Measurements from ENCODE around the gene SLC4A8. TPM values are rescaled to one million over a fixed set of nuclear protein-coding genes. Genes with fewer than 3 reads are reported as not detected.
"Not testable (repeated sequence)": the region's sequence is repeated elsewhere in the genome, so short reads cannot be mapped to it uniquely, and the experiment has no call there.

Gene SLC4A8
- polyA plus RNA-seq, 1 donor (not counting 4 experiments of a cell fraction or from before 2014, with no cell fraction given), result 2.3 TPM

GRCh38 chr12:51450333-51450732, 25.7 kb downstream of the SLC4A8 start:
- DNase-seq (ENCODE audit: low read depth, low spot score), result no peak
- no peak overlapping the region for H3K4me3 ChIP-seq (ENCODE audit: control insufficient read depth in 2 of 3, extremely low read depth in 1 of 3, insufficient read depth in 2 of 3, low read depth in 1 of 3, low read length in 3 of 3)
- H2AFZ ChIP-seq (ENCODE audit: control insufficient read depth, low read length), result no peak overlapping the region
- H3K79me2 ChIP-seq (ENCODE audit: control insufficient read depth, insufficient read depth, low read length), result no peaks in the 10 kb centered on the region
- H4K20me1 ChIP-seq (ENCODE audit: control insufficient read depth, extremely low read depth, insufficient read depth, low read length), result no peaks in the 10 kb centered on the region
- peaks cover 7% of the 10 kb centered on the region for H3K4me1 ChIP-seq (ENCODE audit: control insufficient read depth, extremely low read depth, insufficient read depth, low read length)
- no peak overlapping the region for H3K4me2 ChIP-seq (ENCODE audit: control insufficient read depth, extremely low read depth, insufficient read depth, low read depth, low read length)
- no peak for FAIRE-seq
- dilution Hi-C loops (cut with MboI; ENCODE audit: extremely low pct_ligation_motif_present, low sequenced_read_pairs), result no loop called here
- no peaks in the 10 kb centered on the region for H3K9me3 ChIP-seq (ENCODE audit: control insufficient read depth, low read depth, low read length)
- H3K36me3 ChIP-seq (ENCODE audit: control insufficient read depth in 2 of 2, extremely low read depth in 1 of 2, insufficient read depth in 2 of 2, low read length in 2 of 2), result no peaks in the 10 kb centered on the region
- TF ChIP-seq, protein P1, sequence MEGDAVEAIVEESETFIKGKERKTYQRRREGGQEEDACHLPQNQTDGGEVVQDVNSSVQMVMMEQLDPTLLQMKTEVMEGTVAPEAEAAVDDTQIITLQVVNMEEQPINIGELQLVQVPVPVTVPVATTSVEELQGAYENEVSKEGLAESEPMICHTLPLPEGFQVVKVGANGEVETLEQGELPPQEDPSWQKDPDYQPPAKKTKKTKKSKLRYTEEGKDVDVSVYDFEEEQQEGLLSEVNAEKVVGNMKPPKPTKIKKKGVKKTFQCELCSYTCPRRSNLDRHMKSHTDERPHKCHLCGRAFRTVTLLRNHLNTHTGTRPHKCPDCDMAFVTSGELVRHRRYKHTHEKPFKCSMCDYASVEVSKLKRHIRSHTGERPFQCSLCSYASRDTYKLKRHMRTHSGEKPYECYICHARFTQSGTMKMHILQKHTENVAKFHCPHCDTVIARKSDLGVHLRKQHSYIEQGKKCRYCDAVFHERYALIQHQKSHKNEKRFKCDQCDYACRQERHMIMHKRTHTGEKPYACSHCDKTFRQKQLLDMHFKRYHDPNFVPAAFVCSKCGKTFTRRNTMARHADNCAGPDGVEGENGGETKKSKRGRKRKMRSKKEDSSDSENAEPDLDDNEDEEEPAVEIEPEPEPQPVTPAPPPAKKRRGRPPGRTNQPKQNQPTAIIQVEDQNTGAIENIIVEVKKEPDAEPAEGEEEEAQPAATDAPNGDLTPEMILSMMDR (optimal IDR thresholded peaks at IDR 0.05 in 1 of 3, IDR thresholded peaks at IDR 0.05 in 1 of 3, conservative IDR thresholded peaks at IDR 0.05 in 1 of 3; ENCODE audit: extremely low read depth in 1 of 3, insufficient read depth in 2 of 3, low read length in 3 of 3), result no peak
- no peak for TF ChIP-seq EZH2 (IDR thresholded peaks at IDR 0.05; ENCODE audit: low read length)
- H3K9ac ChIP-seq (ENCODE audit: control insufficient read depth, extremely low read depth, insufficient read depth, low read length), result no peak overlapping the region
- no peaks in the 10 kb centered on the region for H3K9me1 ChIP-seq (ENCODE audit: control insufficient read depth, extremely low read depth, insufficient read depth, low read length)
- no peaks in the 10 kb centered on the region for H3K27me3 ChIP-seq (ENCODE audit: control insufficient read depth, extremely low read depth, insufficient read depth, low read length)
- no peak overlapping the region for H3K27ac ChIP-seq (ENCODE audit: control insufficient read depth, insufficient read depth, low read length)

DNA sequence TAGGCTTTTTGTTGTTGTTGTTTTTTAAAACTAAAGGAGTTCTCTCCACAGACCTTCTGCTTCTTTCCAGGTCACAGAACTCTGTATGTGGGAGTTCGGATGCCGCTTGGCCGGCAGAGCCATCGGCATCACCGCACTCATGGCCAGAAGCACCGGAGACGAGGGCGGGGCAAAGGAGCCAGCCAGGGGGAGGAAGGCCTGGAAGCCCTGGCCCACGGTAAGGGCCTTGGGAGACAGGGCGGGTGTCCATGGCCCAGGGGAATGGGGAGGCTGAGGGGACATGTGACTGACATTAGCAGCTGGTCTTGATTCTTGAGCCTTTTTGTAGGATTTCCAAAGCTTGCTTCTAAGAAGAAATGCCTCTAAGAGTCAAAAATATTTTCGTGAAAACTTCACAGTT, 26.2 kb downstream of the SLC4A8 start:
- Histone ChIP-seq H3K4me1 (ENCODE audit: control insufficient read depth, extremely low read depth, insufficient read depth, low read length) (peaks cover 7% of the 10 kb centered on the region), H3K79me2 (ENCODE audit: control insufficient read depth, insufficient read depth, low read length) (no peaks in the 10 kb centered on the region), H3K9me1 (ENCODE audit: control insufficient read depth, extremely low read depth, insufficient read depth, low read length) (no peaks in the 10 kb centered on the region), H3K9me3 (ENCODE audit: control insufficient read depth, low read depth, low read length) (no peaks in the 10 kb centered on the region), H3K4me3 (ENCODE audit: control insufficient read depth in 2 of 3, extremely low read depth in 1 of 3, insufficient read depth in 2 of 3, low read depth in 1 of 3, low read length in 3 of 3) (no peak overlapping the region), H3K4me2 (ENCODE audit: control insufficient read depth, extremely low read depth, insufficient read depth, low read depth, low read length) (no peak overlapping the region), H3K36me3 (ENCODE audit: control insufficient read depth in 2 of 2, extremely low read depth in 1 of 2, insufficient read depth in 2 of 2, low read length in 2 of 2) (no peaks in the 10 kb centered on the region), H2AFZ (ENCODE audit: control insufficient read depth, low read length) (no peak overlapping the region), H4K20me1 (ENCODE audit: control insufficient read depth, extremely low read depth, insufficient read depth, low read length) (no peaks in the 10 kb centered on the region), H3K9ac (ENCODE audit: control insufficient read depth, extremely low read depth, insufficient read depth, low read length) (no peak overlapping the region), H3K27ac (ENCODE audit: control insufficient read depth, insufficient read depth, low read length) (no peak overlapping the region), H3K27me3 (ENCODE audit: control insufficient read depth, extremely low read depth, insufficient read depth, low read length) (no peaks in the 10 kb centered on the region)
- dilution Hi-C loops (cut with MboI; ENCODE audit: extremely low pct_ligation_motif_present, low sequenced_read_pairs), result no loop called here
- DNase-seq (ENCODE audit: low read depth, low spot score), result no peak
- TF ChIP-seq, protein P1 (optimal IDR thresholded peaks at IDR 0.05 in 1 of 3, IDR thresholded peaks at IDR 0.05 in 1 of 3, conservative IDR thresholded peaks at IDR 0.05 in 1 of 3; ENCODE audit: extremely low read depth in 1 of 3, insufficient read depth in 2 of 3, low read length in 3 of 3), result no peak
- TF ChIP-seq EZH2 (IDR thresholded peaks at IDR 0.05; ENCODE audit: low read length), result no peak
- no peak for FAIRE-seq

GRCh38 chr12:51454016-51454415, 29.4 kb downstream of the SLC4A8 start:
- H3K4me3 ChIP-seq (ENCODE audit: control insufficient read depth in 2 of 3, extremely low read depth in 1 of 3, insufficient read depth in 2 of 3, low read depth in 1 of 3, low read length in 3 of 3); H2AFZ ChIP-seq (ENCODE audit: control insufficient read depth, low read length); FAIRE-seq; H3K79me2 ChIP-seq (ENCODE audit: control insufficient read depth, insufficient read depth, low read length); H3K27ac ChIP-seq (ENCODE audit: control insufficient read depth, insufficient read depth, low read length); H3K9me3 ChIP-seq (ENCODE audit: control insufficient read depth, low read depth, low read length); dilution Hi-C loops (cut with MboI; ENCODE audit: extremely low pct_ligation_motif_present, low sequenced_read_pairs); H3K4me2 ChIP-seq (ENCODE audit: control insufficient read depth, extremely low read depth, insufficient read depth, low read depth, low read length); H3K4me1 ChIP-seq (ENCODE audit: control insufficient read depth, extremely low read depth, insufficient read depth, low read length); H3K9ac ChIP-seq (ENCODE audit: control insufficient read depth, extremely low read depth, insufficient read depth, low read length); DNase-seq (ENCODE audit: low read depth, low spot score); H3K27me3 ChIP-seq (ENCODE audit: control insufficient read depth, extremely low read depth, insufficient read depth, low read length); H3K9me1 ChIP-seq (ENCODE audit: control insufficient read depth, extremely low read depth, insufficient read depth, low read length); H4K20me1 ChIP-seq (ENCODE audit: control insufficient read depth, extremely low read depth, insufficient read depth, low read length); H3K36me3 ChIP-seq (ENCODE audit: control insufficient read depth in 2 of 2, extremely low read depth in 1 of 2, insufficient read depth in 2 of 2, low read length in 2 of 2): not testable (repeated sequence)

DNA sequence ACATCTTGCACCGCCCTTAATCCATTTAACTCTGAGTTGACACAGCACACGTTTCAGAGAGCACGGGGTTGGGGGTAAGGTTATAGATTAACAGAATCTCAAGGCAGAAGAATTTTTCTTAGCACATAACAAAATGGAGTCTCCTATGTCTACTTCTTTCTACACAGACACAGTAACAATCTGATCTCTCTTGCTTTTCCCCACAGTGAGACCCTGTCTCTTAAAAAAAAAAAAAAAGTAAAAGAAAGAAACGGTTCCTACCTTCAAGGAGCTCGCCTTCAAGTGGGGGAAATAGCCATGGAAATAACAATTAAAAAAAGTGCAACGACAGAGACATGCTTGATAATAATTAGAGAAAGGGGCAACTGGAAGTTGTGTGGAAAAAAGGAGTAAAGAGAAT, 30.4 kb downstream of the SLC4A8 start:
- FAIRE-seq; H4K20me1 ChIP-seq (ENCODE audit: control insufficient read depth, extremely low read depth, insufficient read depth, low read length); H3K36me3 ChIP-seq (ENCODE audit: control insufficient read depth in 2 of 2, extremely low read depth in 1 of 2, insufficient read depth in 2 of 2, low read length in 2 of 2); H3K79me2 ChIP-seq (ENCODE audit: control insufficient read depth, insufficient read depth, low read length); H3K9me3 ChIP-seq (ENCODE audit: control insufficient read depth, low read depth, low read length); H3K4me1 ChIP-seq (ENCODE audit: control insufficient read depth, extremely low read depth, insufficient read depth, low read length); H3K4me2 ChIP-seq (ENCODE audit: control insufficient read depth, extremely low read depth, insufficient read depth, low read depth, low read length); DNase-seq (ENCODE audit: low read depth, low spot score); H3K9ac ChIP-seq (ENCODE audit: control insufficient read depth, extremely low read depth, insufficient read depth, low read length); H3K27ac ChIP-seq (ENCODE audit: control insufficient read depth, insufficient read depth, low read length); H3K9me1 ChIP-seq (ENCODE audit: control insufficient read depth, extremely low read depth, insufficient read depth, low read length); H3K27me3 ChIP-seq (ENCODE audit: control insufficient read depth, extremely low read depth, insufficient read depth, low read length); dilution Hi-C loops (cut with MboI; ENCODE audit: extremely low pct_ligation_motif_present, low sequenced_read_pairs); H3K4me3 ChIP-seq (ENCODE audit: control insufficient read depth in 2 of 3, extremely low read depth in 1 of 3, insufficient read depth in 2 of 3, low read depth in 1 of 3, low read length in 3 of 3); H2AFZ ChIP-seq (ENCODE audit: control insufficient read depth, low read length): not testable (repeated sequence)
